HG02852 (cell line): ENCODE data around the gene DYRK4.

Source experiments
- ATAC-seq: cut with Tn5 transposase; IDR thresholded peaks from one replicate; pipeline ENCODE4 v1.9.1; 2021; ENCODE audit warnings: mild to moderate bottlenecking, moderate library complexity; ENCODE audit not compliant: unreplicated experiment

The DYRK4 gene

GRCh38 chr12:4615667-4616066 lies 53.7 kb downstream of the DYRK4 start:
- ATAC-seq = no peak

GRCh38 chr12:4621511-4621910 lies 59.5 kb downstream of the DYRK4 start:
- no peak for ATAC-seq

- no peak for ATAC-seq
Measured at GRCh38 chr12:4626543-4626942, 64.5 kb downstream of the DYRK4 start.

DNA sequence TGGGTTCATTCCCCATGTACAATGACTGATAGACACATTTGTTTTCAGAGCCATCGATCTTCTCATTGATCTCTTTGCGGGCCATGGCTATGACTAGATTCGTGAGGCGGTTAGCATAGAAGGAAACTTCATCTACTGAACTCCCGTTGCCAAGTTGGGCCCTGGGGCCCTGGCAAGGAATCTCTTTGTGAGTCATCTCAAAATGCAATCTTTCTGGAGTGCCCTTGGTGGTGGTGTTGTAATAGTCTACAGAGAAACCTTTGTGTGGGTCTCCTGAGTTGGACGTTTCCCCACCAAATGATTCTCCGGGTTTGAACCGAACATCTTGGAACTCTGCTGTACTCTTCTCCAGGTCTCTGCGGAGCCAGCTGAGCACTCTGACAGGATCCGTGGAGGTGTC lies 66.4 kb downstream of the DYRK4 start:
- ATAC-seq = no peak

DNA sequence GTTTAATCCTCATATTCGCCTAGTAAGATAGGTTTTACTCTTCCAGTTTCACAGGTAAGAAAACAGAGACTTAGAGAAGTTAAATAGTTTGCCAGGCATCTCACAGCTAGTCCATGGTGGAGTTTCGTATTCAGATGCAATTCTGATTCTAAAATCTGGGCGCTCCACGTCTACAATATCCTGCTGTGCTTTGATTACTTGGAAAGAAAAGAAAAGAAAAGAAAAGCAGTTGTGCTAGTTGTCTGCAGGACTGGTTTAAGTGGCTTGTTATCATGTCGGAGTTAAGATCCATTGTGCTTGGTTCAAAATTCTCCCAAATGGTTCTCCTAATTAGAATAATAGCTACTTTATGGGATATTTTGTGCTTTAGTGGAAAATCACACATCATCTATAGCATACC lies 68.3 kb downstream of the DYRK4 start:
- ATAC-seq = no peak

DNA sequence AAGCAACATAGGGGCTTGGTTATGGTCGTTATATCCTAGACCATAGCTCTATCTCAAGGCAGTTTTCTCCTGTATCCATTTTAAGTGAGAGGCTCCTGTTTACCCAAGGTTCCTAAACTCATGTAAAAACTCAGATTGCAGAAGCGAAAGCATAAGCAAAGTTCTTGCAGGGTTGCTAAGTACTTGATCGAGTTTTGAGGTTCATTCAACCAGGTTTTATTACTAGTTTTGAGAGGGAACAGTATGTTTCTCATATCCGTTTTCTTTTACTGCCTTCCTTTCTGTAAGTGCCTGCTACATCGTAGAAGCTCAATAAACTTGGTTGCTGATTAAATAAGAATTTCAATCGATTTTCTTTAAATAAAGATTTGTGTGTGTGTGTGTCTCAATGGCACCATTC lies 81.7 kb downstream of the DYRK4 start:
- ATAC-seq = no peak

- ATAC-seq = no peak
Measured at GRCh38 chr12:4645023-4645422, 83.0 kb downstream of the DYRK4 start.

- peak; percentile 23 for ATAC-seq
Measured at GRCh38 chr12:4648104-4648500, 86.1 kb downstream of the DYRK4 start.

GRCh38 chr12:4648501-4649357 lies 86.7 kb downstream of the DYRK4 start, which contains the start of the genes AKAP3 and NDUFA9:
Gene AKAP3, minus strand, starts transcription at chr12:4649051. Its CDS starts 10,855 bp downstream, at chr12:4638196.
Gene NDUFA9, plus strand, starts transcription at chr12:4649114. Its CDS starts 13 bp downstream, at chr12:4649127.
- ATAC-seq = peak; percentile 82

- ATAC-seq = no peak
Measured at GRCh38 chr12:4649358-4649661, 87.3 kb downstream of the DYRK4 start.

DNA sequence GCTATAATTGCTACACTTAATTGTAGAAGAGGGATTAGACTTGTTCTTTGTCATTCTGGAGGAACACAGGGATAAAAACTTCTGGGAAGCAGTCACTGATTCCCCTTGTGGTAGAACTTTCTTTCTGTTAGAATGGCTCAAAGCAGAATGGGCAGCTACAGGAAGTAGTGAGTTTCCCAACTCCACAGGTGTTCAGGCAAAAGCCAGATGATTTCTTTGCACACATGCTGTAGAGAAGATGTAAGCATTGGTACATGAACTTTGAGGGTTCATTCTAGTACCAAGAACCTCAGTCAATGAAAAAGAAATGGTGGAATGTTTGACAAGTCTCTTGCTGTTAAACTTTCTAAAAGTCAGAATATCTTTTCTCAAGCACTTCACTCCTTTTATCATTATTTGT lies 91.2 kb downstream of the DYRK4 start:
- no peak for ATAC-seq

- no peak for ATAC-seq
Measured at GRCh38 chr12:4653691-4654090, 91.7 kb downstream of the DYRK4 start.
